BJ (cell line): ENCODE measurements around the gene PACS1. TPM values are rescaled to one million over a fixed set of nuclear protein-coding genes. Genes with fewer than 3 reads are reported as not detected.

Experiments used
- CTCF ChIA-PET: fragments of 350-600 bp; formaldehyde crosslinking; extraction: SDS; loops from one replicate; lab custom pipeline; 2021; ENCODE audit warnings: antibody characterized with exemption, inconsistent platforms; lab: Yijun Ruan, JAX
- POLR2A ChIA-PET: fragments of 300-600 bp; sonication (Branson Sonifier 250); formaldehyde crosslinking; extraction: SDS; loops from one replicate; lab custom pipeline; 2021; ENCODE audit warnings: antibody characterized with exemption; lab: Charles Lee
- DNase-seq: peaks from one replicate; pipeline ENCODE4 v3.0.0-alpha.2; 2011; ENCODE audit warnings: low read depth
- H3K27me3 ChIP-seq: 2 replicates; pipeline ENCODE4 v1.6.0; 2011; ENCODE audit warnings: low read length; ENCODE audit not compliant: control insufficient read depth, insufficient read depth
- H3K36me3 ChIP-seq: 2 replicates; pipeline ENCODE4 v1.5.1; 2011; ENCODE audit warnings: low read length; ENCODE audit not compliant: control insufficient read depth, insufficient read depth
- H3K4me3 ChIP-seq: 2 replicates; pipeline ENCODE4 v1.5.1; 2011; ENCODE audit warnings: low read depth, mild to moderate bottlenecking, control low read depth, low read length
- CTCF ChIP-seq: IDR thresholded peaks from 2 replicates; pipeline ENCODE4 v1.5.1; 2011; ENCODE audit warnings: low read depth, mild to moderate bottlenecking, control low read depth, inconsistent platforms, low read length, moderate library complexity; ENCODE audit not compliant: insufficient read depth
- polyA plus RNA-seq: library from polyadenylated mRNA; depleted of rRNA; stranded (reverse); fragments of >200 nt; gene quantifications from 2 replicates; pipeline ENCODE4 v1.2.3, GENCODE V29; 2011; rRNA removed

The PACS1 gene
- polyA plus RNA-seq, 1 experiment = 34.3 TPM

GRCh38 chr11:66292543-66293332, 222.7 kb downstream of the PACS1 start:
- TF ChIP-seq CTCF = no peak
- H3K4me3 ChIP-seq = no peak overlapping the region
- POLR2A ChIA-PET = no interaction called here
- H3K27me3 ChIP-seq = peaks cover 23% of the 10 kb centered on the region
- no peak for DNase-seq
- no peaks in the 10 kb centered on the region for H3K36me3 ChIP-seq
- CTCF ChIA-PET = interaction anchor here (0.8 kb wide), 1 partner anchor 10 kb away, joined by 3 read pairs; no protein-coding TSS in a partner anchor

- CTCF ChIA-PET = interaction anchor here (0.8 kb wide), 1 partner anchor 10 kb away, joined by 3 read pairs; no protein-coding TSS in a partner anchor
Observed at GRCh38 chr11:66293352-66293751, 223.3 kb downstream of the PACS1 start.

GRCh38 chr11:66293777-66294625, 223.9 kb downstream of the PACS1 start:
- ChIA-PET CTCF (interaction anchor here (0.8 kb wide), 1 partner anchor 11 kb away, joined by 3 read pairs; no protein-coding TSS in a partner anchor), POLR2A (no interaction called here)
- H3K4me3 ChIP-seq = no peak overlapping the region
- no peak for TF ChIP-seq CTCF
- H3K36me3 ChIP-seq = no peaks in the 10 kb centered on the region
- DNase-seq = no peak
- peaks cover 23% of the 10 kb centered on the region for H3K27me3 ChIP-seq

More at GRCh38 chr11:66293352-66293751, 223.3 kb downstream of the PACS1 start:
- TF ChIP-seq CTCF = no peak
- Histone ChIP-seq H3K27me3 (peaks cover 23% of the 10 kb centered on the region), H3K36me3 (no peaks in the 10 kb centered on the region), H3K4me3 (no peak overlapping the region)
- DNase-seq = no peak
- POLR2A ChIA-PET = no interaction called here

Other genes with a start within 250 kb of the PACS1 start
- gene SNX32, start 236.3 kb upstream of the PACS1 start, polyA plus RNA-seq = 0.13 and 0.22 TPM in 2 replicates
- gene CFL1, start 212.1 kb upstream of the PACS1 start, polyA plus RNA-seq = 1,912 and 2,736 TPM in 2 replicates
- 31.1 and 63.8 TPM in 2 replicates for gene MUS81, start 209.8 kb upstream of the PACS1 start, polyA plus RNA-seq
- gene EFEMP2, start 197.5 kb upstream of the PACS1 start, polyA plus RNA-seq = 258 and 497 TPM in 2 replicates
- 0.15 and 0.21 TPM in 2 replicates for gene CTSW, start 190.4 kb upstream of the PACS1 start, polyA plus RNA-seq
- gene FIBP, start 181.8 kb upstream of the PACS1 start, polyA plus RNA-seq = 136 and 199 TPM in 2 replicates
- 23.7 and 33.4 TPM in 2 replicates for gene CCDC85B, start 179.6 kb upstream of the PACS1 start, polyA plus RNA-seq
- gene FOSL1, start 169.9 kb upstream of the PACS1 start, polyA plus RNA-seq = 8.2 and 10.3 TPM in 2 replicates
- 49.8 and 81.9 TPM in 2 replicates for gene C11orf68, start 151.2 kb upstream of the PACS1 start, polyA plus RNA-seq
- 137 and 141 TPM in 2 replicates for gene DRAP1, start 150.8 kb upstream of the PACS1 start, polyA plus RNA-seq
- gene TSGA10IP, start 124.8 kb upstream of the PACS1 start, polyA plus RNA-seq = not detected in 2 replicates
- 12.0 and 13.2 TPM in 2 replicates for gene SART1, start 108.5 kb upstream of the PACS1 start, polyA plus RNA-seq
- gene EIF1AD, start 68.1 kb upstream of the PACS1 start, polyA plus RNA-seq = 24.0 and 27.7 TPM in 2 replicates
- 210 and 223 TPM in 2 replicates for gene BANF1, start 67.8 kb upstream of the PACS1 start, polyA plus RNA-seq
- gene CST6, start 58.3 kb upstream of the PACS1 start, polyA plus RNA-seq = 4.8 and 5.9 TPM in 2 replicates
- 0.56 and 0.69 TPM in 2 replicates for gene CATSPER1, start 43.8 kb upstream of the PACS1 start, polyA plus RNA-seq
- gene GAL3ST3, start 21.1 kb upstream of the PACS1 start, polyA plus RNA-seq = not detected in 2 replicates
- gene SF3B2, start 17.9 kb upstream of the PACS1 start, polyA plus RNA-seq = 70.3 and 82.7 TPM in 2 replicates
- gene KLC2, start 187.4 kb downstream of the PACS1 start, polyA plus RNA-seq = 9.8 and 16.3 TPM in 2 replicates
- 170 and 251 TPM in 2 replicates for gene RAB1B, start 198.4 kb downstream of the PACS1 start, polyA plus RNA-seq
- 0.75 and 1.2 TPM in 2 replicates for gene CNIH2, start 207.9 kb downstream of the PACS1 start, polyA plus RNA-seq
- 151 and 228 TPM in 2 replicates for gene YIF1A, start 218.9 kb downstream of the PACS1 start, polyA plus RNA-seq
- 0.15 TPM in 1 of 2 replicates, not detected in the other for gene TMEM151A, start 221.6 kb downstream of the PACS1 start, polyA plus RNA-seq
- gene CD248, start 246.8 kb downstream of the PACS1 start, polyA plus RNA-seq = 83.0 and 180 TPM in 2 replicates